Ovary (tissue), 3 donors: ENCODE measurements around the gene TEX54.

Source experiments
- EP300 ChIP-seq: sonication (generic); formaldehyde crosslinking; IDR thresholded peaks from one replicate; pipeline ENCODE4 v1.6.1; 2017; ENCODE audit warnings: antibody characterized with exemption
- POLR2A ChIP-seq: fragments of 450-650 bp; IDR thresholded peaks from one replicate; pipeline ENCODE4 v1.6.1; 2017; ENCODE audit warnings: antibody characterized with exemption, mild to moderate bottlenecking, moderate library complexity
- TF ChIP-seq, protein P1 (sequence below), 3 donors: fragments of 450-650 bp in 2 of 3; fragments of 200-600 bp in 1 of 3; IDR thresholded peaks; one replicate each; pipeline versions ENCODE4 v1.5.1 to v1.8.0; 2016 to 2022; ENCODE audit warnings: antibody characterized with exemption in 3 of 3, mild to moderate bottlenecking in 1 of 3
- donor health status: DM: no; HTN: no; CAD: no.

DNA sequence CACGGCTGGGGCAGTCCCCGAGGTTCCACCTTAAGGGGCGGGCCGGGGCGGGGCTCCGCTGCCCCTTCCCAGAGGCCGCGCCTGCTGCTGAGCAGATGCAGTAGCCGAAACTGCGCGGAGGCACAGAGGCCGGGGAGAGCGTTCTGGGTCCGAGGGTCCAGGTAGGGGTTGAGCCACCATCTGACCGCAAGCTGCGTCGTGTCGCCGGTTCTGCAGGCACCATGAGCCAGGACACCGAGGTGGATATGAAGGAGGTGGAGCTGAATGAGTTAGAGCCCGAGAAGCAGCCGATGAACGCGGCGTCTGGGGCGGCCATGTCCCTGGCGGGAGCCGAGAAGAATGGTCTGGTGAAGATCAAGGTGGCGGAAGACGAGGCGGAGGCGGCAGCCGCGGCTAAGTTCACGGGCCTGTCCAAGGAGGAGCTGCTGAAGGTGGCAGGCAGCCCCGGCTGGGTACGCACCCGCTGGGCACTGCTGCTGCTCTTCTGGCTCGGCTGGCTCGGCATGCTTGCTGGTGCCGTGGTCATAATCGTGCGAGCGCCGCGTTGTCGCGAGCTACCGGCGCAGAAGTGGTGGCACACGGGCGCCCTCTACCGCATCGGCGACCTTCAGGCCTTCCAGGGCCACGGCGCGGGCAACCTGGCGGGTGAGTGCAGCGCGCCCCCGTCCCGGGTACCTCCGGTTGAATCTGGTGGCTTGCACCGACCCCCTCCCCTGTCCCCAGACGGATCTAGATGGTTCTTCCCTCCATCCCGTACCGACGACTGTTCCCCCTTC lies 48.4 kb upstream of the TEX54 start, which contains the start of gene SLC3A2:
- TF ChIP-seq, protein P1, sequence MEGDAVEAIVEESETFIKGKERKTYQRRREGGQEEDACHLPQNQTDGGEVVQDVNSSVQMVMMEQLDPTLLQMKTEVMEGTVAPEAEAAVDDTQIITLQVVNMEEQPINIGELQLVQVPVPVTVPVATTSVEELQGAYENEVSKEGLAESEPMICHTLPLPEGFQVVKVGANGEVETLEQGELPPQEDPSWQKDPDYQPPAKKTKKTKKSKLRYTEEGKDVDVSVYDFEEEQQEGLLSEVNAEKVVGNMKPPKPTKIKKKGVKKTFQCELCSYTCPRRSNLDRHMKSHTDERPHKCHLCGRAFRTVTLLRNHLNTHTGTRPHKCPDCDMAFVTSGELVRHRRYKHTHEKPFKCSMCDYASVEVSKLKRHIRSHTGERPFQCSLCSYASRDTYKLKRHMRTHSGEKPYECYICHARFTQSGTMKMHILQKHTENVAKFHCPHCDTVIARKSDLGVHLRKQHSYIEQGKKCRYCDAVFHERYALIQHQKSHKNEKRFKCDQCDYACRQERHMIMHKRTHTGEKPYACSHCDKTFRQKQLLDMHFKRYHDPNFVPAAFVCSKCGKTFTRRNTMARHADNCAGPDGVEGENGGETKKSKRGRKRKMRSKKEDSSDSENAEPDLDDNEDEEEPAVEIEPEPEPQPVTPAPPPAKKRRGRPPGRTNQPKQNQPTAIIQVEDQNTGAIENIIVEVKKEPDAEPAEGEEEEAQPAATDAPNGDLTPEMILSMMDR (IDR thresholded peaks at IDR 0.05), result peak; percentile 50 to 75 (median 74)
- no peak for TF ChIP-seq EP300
- TF ChIP-seq POLR2A, result peak; percentile 99
